GM06990 (cell line): ENCODE measurements around the gene FAN1.

Experiments used
- DNase-seq: peaks from one replicate; pipeline ENCODE4 v3.0.0-alpha.2; 2011; ENCODE audit not compliant: insufficient read length; ENCODE audit errors: extremely low read depth
- H3K27me3 ChIP-seq: replicated peaks from 2 replicates; pipeline ENCODE4 v1.6.0; 2011; ENCODE audit warnings: low read length; ENCODE audit not compliant: control insufficient read depth, insufficient read depth
- H3K36me3 ChIP-seq: 2 replicates; pipeline ENCODE4 v1.5.1; 2011; ENCODE audit warnings: low read length; ENCODE audit not compliant: control insufficient read depth, insufficient read depth
- H3K4me3 ChIP-seq: replicated peaks from 2 replicates; pipeline ENCODE4 v1.5.1; 2011; ENCODE audit warnings: low read depth, mild to moderate bottlenecking, control low read depth, low read length
- TF ChIP-seq, protein P1 (sequence below): IDR thresholded peaks from 2 replicates; pipeline ENCODE4 v1.5.1; 2011; ENCODE audit warnings: low read length, control low read depth, mild to moderate bottlenecking, inconsistent platforms; ENCODE audit not compliant: insufficient read depth, poor library complexity, severe bottlenecking

Gene FAN1

DNA sequence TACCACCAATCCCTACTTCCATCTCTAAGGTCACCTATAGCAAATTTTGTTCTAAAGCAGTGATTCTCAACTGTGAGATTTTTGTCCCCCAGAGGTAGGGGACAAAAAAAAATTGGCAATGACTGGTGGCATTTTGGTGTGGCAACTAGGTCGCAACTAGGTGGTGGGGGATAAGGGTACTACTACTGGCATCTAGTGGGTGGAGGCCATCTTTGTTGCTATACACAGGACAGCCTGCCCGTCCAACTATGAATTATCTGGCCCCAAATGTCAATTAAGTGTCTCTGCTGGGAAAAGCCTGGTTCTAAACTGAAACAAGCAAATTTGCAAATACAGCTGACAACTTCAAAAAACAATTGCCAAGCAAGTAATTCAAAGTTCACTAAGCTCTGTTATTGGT, 86.3 kb downstream of the FAN1 start:
- TF ChIP-seq, protein P1, sequence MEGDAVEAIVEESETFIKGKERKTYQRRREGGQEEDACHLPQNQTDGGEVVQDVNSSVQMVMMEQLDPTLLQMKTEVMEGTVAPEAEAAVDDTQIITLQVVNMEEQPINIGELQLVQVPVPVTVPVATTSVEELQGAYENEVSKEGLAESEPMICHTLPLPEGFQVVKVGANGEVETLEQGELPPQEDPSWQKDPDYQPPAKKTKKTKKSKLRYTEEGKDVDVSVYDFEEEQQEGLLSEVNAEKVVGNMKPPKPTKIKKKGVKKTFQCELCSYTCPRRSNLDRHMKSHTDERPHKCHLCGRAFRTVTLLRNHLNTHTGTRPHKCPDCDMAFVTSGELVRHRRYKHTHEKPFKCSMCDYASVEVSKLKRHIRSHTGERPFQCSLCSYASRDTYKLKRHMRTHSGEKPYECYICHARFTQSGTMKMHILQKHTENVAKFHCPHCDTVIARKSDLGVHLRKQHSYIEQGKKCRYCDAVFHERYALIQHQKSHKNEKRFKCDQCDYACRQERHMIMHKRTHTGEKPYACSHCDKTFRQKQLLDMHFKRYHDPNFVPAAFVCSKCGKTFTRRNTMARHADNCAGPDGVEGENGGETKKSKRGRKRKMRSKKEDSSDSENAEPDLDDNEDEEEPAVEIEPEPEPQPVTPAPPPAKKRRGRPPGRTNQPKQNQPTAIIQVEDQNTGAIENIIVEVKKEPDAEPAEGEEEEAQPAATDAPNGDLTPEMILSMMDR, result no peak
- H3K27me3 ChIP-seq, result no peaks in the 10 kb centered on the region
- no peaks in the 10 kb centered on the region for H3K36me3 ChIP-seq
- no peak for DNase-seq
- H3K4me3 ChIP-seq, result peak overlapping the region; percentile 92

DNA sequence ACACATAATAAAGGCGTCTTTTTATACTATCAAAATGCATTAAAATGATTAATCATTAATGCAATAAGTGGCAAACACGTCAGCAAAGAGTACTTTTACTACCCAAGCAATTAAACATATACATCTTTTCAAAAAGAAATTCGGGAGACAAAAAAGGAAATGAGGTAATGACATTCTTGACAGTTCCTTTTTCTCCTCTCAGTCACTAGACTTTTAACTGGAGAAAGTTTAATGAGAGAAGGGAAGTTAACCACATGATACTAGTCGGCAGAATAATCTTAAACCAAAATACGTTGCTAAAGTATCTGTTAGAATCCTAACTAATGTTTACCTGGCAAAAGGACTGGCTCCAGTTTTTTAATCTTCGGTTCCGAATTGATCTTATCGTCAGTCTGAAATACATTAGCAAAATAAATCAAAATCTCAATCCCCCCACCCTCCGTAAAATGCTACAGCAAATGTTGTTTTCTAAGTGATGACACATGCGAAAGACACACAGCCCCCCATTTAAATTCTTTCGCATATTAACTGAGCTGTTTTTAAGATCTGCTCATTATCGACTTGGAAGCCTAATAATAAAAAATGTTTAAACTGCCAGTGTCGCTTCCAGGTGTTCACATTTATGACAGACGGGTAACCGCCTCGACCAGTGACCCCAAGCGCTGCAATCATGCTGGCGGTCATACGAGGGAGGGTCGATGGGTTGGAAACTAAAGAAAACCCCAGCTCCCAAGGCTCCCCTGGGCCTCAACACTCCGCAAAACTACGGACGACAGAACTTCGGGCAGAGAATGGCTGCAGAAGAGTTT, 86.9 kb downstream of the FAN1 start:
- H3K36me3 ChIP-seq, result no peaks in the 10 kb centered on the region
- DNase-seq, result no peak
- TF ChIP-seq, protein P1, result no peak
- no peaks in the 10 kb centered on the region for H3K27me3 ChIP-seq
- H3K4me3 ChIP-seq, result peak overlapping the region; percentile 92

DNA sequence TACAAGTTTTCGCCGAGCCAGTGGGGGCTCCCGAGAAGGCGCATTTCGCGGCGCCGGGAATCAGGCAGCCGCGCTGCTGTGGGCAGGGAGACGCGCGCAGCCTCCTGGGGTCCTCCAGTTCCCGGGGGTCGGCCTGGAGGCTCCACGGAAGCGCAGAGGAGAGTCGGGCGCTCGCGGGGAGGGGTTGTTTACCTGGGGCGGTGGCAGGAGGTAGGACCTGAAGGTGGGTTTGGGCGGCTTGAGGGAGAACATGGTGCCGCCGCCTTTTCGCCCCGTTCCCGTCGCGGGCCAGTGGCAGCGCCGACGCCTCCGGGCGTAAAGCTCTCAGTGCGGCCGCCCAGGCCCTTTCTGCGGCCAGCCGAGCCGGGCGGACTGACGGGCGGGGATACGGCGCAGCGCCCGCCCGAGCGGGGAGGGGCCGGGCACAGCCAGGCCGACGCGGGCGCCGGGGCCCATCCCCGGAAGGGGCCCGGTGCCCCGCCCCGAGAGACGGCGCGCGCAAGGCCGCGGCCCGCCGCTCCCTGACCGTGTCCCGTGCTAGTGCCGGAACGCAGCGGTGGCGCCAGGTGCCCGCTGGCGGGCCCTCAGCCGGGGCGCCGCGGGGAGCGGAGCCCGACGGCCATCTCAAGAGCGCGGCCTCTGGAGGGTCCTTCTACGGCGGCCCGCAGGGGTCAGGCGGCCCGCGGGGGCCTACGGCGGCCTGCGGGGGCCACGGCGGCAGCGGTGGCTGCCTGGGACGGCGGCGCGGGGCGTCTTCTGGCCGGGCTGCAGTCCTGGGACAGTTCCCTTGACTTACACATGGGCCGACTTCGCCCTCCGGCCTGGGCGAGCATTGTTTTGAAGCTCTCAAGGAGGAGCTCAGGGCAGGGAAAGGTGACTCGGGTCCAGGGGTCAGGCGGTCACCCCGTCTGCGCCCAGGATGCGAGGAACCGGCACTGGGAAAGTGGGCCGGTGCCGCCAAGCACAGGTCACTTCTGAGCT, 87.8 kb downstream of the FAN1 start, which contains the start of gene MTMR10:
TSS of gene MTMR10 (minus strand) at position 374 of the 981 bp plus-strand sequence. CDS start at position 252, 122 bp downstream.
- H3K4me3 ChIP-seq, result peak within 1 kb of the TSS; percentile 92
- no peaks in the 10 kb centered on the region for H3K27me3 ChIP-seq
- DNase-seq, result peak; percentile 90
- H3K36me3 ChIP-seq, result no peaks in the 10 kb centered on the region
- TF ChIP-seq, protein P1, result no peak

DNA sequence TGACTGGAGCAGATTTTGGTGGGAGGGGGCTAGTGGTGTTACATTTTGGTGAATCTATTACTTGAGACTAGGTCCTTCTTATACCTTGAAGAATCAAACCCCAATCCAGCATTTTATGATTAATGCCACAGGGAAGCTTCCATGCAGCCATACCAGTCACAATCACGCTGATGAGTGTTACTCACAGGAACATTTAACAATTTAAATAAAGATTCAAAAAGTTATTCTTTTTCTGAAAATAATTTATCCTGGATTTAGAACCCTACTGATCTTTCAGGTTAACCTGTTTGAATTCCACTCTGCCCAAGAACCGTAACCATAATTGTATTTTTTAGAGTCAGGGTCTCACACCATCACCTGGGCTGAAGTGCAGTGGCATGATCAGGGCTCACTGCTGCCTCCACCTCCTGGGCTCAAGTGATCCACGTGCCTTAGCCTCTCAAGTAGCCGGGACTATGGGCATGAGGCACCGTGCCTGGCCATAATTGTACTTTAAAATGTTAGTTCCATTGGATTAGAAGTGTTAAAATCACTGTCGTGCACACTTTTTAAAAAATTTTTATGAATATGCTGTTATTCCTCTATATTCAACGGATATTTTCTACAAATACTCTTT, 88.6 kb downstream of the FAN1 start:
- Histone ChIP-seq H3K27me3 (no peaks in the 10 kb centered on the region), H3K36me3 (no peaks in the 10 kb centered on the region), H3K4me3 (peak overlapping the region; percentile 92)
- TF ChIP-seq, protein P1, result no peak
- DNase-seq, result no peak
